ENCODE results near the gene ARHGAP6. TPM values are rescaled to one million over a fixed set of nuclear protein-coding genes. Genes with fewer than 3 reads are reported as not detected.
"Not testable (repeated sequence)": the region's sequence is repeated elsewhere in the genome, so short reads cannot be mapped to it uniquely, and the experiment has no call there.

The ARHGAP6 gene
- total and polyA plus RNA-seq, 11 donors, result 2.1 to 6.6 (median 2.5) TPM

DNA sequence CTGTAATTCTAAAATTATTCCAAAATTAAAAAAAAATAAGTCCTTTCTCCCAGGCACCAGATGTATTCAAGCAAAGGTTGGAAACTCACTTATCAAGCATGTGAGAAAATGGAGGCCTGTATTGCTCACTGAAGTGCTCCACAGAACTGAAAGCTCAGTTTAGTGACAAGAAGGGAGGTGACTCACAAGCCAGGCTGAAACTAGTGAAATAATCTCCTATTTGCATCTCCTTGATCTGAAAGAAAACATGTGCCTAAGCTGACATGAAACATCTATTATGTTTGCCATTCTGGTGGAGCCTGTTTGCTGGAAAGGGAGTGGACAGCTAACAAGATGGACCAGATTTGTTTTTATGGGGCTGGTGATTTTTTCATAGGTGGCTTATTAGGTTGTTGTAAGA lies 426.5 kb downstream of the ARHGAP6 start:
- intact Hi-C loops (cut with DNase I), result no loop called here
- no peak for TF ChIP-seq POLR2A (IDR thresholded peaks at IDR 0.05)
- TF ChIP-seq, protein P1, sequence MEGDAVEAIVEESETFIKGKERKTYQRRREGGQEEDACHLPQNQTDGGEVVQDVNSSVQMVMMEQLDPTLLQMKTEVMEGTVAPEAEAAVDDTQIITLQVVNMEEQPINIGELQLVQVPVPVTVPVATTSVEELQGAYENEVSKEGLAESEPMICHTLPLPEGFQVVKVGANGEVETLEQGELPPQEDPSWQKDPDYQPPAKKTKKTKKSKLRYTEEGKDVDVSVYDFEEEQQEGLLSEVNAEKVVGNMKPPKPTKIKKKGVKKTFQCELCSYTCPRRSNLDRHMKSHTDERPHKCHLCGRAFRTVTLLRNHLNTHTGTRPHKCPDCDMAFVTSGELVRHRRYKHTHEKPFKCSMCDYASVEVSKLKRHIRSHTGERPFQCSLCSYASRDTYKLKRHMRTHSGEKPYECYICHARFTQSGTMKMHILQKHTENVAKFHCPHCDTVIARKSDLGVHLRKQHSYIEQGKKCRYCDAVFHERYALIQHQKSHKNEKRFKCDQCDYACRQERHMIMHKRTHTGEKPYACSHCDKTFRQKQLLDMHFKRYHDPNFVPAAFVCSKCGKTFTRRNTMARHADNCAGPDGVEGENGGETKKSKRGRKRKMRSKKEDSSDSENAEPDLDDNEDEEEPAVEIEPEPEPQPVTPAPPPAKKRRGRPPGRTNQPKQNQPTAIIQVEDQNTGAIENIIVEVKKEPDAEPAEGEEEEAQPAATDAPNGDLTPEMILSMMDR (IDR thresholded peaks at IDR 0.05), result no peak
- Histone ChIP-seq H3K4me1 (no peaks in the 10 kb centered on the region), H3K9me3 (no peaks in the 10 kb centered on the region), H3K4me3 (no peak overlapping the region), H3K27ac (no peak overlapping the region), H3K27me3 (no peaks in the 10 kb centered on the region), H3K36me3 (no peaks in the 10 kb centered on the region)
- ATAC-seq (peak in 1 of 4 donors; percentile 45), DNase-seq (no peak)

DNA sequence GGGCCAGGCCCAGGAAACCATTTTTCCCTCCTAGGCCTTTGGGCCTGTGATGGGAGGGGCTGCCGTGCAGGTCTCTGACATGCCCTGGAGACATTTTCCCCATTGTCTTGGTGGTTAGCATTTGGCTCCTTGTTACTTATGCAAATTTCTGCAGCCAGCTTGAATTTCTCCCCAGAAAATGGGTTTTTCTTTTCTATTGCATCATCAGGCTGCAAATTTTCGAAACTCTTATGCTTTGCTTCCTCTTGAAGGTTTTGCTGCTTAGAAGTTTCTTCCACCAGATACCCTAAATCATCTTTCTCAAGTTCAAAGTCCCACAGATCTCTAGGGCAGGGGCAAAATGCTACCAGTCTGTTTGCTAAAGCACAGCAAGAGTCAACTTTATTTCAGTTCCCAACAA lies 430.3 kb downstream of the ARHGAP6 start:
- 70 to 94% (median 81%) methylated on average over 2 of the region's 2 CpGs for WGBS, 4 donors
- ATAC-seq; H3K4me3 ChIP-seq; intact Hi-C loops (cut with DNase I); H3K9me3 ChIP-seq; H3K4me1 ChIP-seq; DNase-seq; H3K27me3 ChIP-seq; H3K36me3 ChIP-seq; H3K27ac ChIP-seq: not testable (repeated sequence)

DNA sequence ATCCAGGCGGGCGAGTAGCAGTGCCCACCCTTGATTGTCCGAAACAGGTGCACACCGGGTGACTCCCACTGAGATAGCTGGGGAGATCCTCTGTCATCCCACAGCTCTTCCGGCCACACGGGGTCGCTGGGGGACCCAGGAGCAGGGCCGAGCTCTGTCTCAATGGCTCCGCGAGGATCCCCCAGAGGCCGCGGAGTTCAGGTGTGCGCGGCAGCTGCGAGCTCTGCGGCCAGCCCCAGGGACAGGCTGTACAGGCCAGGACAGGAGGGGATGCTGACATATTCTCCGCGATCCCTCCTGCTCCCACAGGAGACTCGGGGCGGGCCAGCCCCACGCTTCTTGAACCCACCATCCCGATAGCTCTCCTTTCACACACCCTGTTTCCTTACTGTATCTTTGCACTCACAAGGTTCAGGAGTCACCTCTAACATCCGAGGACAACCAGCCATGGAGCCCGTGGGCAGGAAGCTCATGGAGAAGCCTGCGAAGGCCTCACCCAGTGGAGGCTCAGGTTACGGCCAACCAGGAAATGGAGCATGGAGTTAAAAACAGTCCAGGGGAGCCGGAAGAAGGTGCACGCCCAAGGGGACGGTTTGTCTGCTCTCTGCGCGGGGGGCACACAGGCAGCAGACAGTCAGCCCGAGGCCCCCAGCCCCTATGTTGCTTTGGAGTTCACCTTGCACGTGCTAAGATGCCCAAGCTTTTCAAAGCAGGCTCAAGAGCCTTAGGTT lies 450.4 kb downstream of the ARHGAP6 start:
- Histone ChIP-seq H3K27me3 (no peaks in the 10 kb centered on the region), H3K4me3 (no peak overlapping the region), H3K9me3 (peaks cover 0 to 28% (median 0%) of the 10 kb centered on the region in 12 donors), H3K27ac (no peak overlapping the region), H3K36me3 (no peaks in the 10 kb centered on the region), H3K4me1 (no peaks in the 10 kb centered on the region)
- WGBS, 4 donors, result 77 to 86% (median 81%) methylated on average over 17 to 33 of the region's 33 CpGs
- ATAC-seq, result peak in 1 of 4 donors; percentile 18
- TF ChIP-seq, protein P1 (IDR thresholded peaks at IDR 0.05), result no peak
- no peak for TF ChIP-seq POLR2A (IDR thresholded peaks at IDR 0.05)
- intact Hi-C loops (cut with DNase I), result no loop called here
- DNase-seq, result no peak

DNA sequence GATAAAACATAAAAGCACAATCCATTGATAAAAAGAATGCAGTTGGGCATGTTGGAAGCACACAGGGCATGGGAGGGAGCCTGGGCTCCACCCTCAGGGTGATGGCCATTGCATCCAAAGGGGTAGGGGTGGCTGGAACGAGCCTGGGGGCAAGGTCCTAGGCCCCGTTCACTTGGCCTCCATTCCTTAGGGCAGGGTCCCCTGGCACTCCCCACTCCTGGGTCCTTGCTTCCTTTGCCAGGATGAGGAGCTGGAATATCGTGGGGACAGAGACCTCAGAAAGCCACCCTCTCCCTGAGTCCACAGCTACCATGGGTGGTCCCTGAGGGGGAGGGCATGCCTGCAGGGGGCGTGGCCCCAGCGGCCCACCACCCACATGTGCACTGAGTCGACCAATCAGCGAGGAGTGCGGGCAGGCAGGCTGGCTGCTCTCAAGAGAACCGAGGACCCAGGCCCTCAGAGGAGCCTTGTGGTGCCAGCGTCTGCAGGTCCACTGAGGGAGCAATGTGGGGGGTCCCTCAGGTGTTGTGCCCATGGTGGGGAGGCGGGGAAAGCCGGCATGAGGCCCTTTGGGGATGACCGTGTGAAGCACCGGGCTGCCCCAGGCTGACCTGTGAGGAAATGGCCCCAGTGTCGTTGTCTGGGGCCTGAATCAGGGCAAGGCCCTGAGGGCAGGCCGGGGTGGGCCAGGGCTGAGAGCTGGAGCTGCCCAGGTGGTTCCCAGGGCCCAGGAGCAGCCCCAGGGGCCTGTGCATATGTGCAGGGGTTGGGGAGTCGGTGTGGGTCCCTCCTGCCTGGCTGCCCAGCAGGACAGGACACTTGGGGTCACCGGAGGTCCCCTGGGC lies 451.2 kb downstream of the ARHGAP6 start:
- Histone ChIP-seq H3K36me3 (no peaks in the 10 kb centered on the region), H3K4me3 (no peak overlapping the region), H3K4me1 (no peaks in the 10 kb centered on the region), H3K27ac (no peak overlapping the region), H3K9me3 (peaks cover 0 to 28% (median 0%) of the 10 kb centered on the region in 12 donors), H3K27me3 (no peaks in the 10 kb centered on the region)
- ATAC-seq (peak in 1 of 4 donors; percentile 27), DNase-seq (peak in 3 of 5 donors; percentile 24 to 45 (median 28))
- intact Hi-C loops (cut with DNase I), result no loop called here
- 76 to 95% (median 89%) methylated on average over 11 to 18 of the region's 18 CpGs for WGBS, 4 donors
- no peak for TF ChIP-seq POLR2A (IDR thresholded peaks at IDR 0.05)
- TF ChIP-seq, protein P1 (IDR thresholded peaks at IDR 0.05), result no peak

All from heart left ventricle (tissue), 16 donors.